ENCODE results near the gene CCDC7. TPM values are rescaled to one million over a fixed set of nuclear protein-coding genes. Genes with fewer than 3 reads are reported as not detected.
"Not testable (repeated sequence)": the region's sequence is repeated elsewhere in the genome, so short reads cannot be mapped to it uniquely, and the experiment has no call there.

The CCDC7 gene
- total RNA-seq, 1 donor from 2014 or later, result 24.7 TPM

DNA sequence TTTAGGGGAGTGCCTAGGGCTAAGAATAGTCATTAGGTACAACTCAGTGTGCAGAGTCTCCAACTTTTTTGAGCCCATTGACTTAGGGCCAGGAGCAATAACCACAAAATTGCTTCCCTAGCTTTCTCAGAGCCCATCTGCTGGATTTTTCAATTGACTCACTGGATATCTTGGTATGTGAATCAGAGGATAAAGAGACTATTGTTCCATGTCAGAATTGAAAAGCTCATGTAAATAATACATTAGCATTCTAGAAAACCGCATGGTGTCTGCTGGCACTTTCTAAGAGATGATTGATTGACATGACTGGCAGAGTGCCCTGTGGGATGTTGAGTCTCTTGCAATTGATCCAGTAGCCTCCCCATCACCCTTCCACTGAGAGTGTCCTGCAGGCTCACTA, 246.2 kb downstream of the CCDC7 start:
- Histone ChIP-seq H3K9me3 (replicated peaks) (peaks cover 9% of the 10 kb centered on the region), H3K4me3 (no peak overlapping the region), H3K27me3 (ENCODE audit: low read depth) (no peaks in the 10 kb centered on the region), H3K36me3 (peaks cover 14% of the 10 kb centered on the region), H3K27ac (replicated peaks) (no peak overlapping the region), H3K4me1 (no peaks in the 10 kb centered on the region)
- intact Hi-C loops (cut with micrococcal nuclease), result no loop called here
- DNase-seq, result no peak
- TF ChIP-seq, protein P1, sequence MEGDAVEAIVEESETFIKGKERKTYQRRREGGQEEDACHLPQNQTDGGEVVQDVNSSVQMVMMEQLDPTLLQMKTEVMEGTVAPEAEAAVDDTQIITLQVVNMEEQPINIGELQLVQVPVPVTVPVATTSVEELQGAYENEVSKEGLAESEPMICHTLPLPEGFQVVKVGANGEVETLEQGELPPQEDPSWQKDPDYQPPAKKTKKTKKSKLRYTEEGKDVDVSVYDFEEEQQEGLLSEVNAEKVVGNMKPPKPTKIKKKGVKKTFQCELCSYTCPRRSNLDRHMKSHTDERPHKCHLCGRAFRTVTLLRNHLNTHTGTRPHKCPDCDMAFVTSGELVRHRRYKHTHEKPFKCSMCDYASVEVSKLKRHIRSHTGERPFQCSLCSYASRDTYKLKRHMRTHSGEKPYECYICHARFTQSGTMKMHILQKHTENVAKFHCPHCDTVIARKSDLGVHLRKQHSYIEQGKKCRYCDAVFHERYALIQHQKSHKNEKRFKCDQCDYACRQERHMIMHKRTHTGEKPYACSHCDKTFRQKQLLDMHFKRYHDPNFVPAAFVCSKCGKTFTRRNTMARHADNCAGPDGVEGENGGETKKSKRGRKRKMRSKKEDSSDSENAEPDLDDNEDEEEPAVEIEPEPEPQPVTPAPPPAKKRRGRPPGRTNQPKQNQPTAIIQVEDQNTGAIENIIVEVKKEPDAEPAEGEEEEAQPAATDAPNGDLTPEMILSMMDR (IDR thresholded peaks at IDR 0.05; ENCODE audit: borderline replicate concordance), result no peak

- peaks cover 18% of the 10 kb centered on the region for H3K36me3 ChIP-seq
- H3K4me3 ChIP-seq, result no peak overlapping the region
- no peaks in the 10 kb centered on the region for H3K27me3 ChIP-seq (ENCODE audit: low read depth)
- TF ChIP-seq, protein P1 (IDR thresholded peaks at IDR 0.05; ENCODE audit: borderline replicate concordance), result no peak
- DNase-seq, result no peak
- no peak overlapping the region for H3K27ac ChIP-seq (replicated peaks)
- intact Hi-C loops (cut with micrococcal nuclease), result no loop called here
- no peaks in the 10 kb centered on the region for H3K4me1 ChIP-seq
- peaks cover 20% of the 10 kb centered on the region for H3K9me3 ChIP-seq (replicated peaks)
These were observed 247.6 kb downstream of the CCDC7 start for GRCh38 chr10:32693441-32693979.

DNA sequence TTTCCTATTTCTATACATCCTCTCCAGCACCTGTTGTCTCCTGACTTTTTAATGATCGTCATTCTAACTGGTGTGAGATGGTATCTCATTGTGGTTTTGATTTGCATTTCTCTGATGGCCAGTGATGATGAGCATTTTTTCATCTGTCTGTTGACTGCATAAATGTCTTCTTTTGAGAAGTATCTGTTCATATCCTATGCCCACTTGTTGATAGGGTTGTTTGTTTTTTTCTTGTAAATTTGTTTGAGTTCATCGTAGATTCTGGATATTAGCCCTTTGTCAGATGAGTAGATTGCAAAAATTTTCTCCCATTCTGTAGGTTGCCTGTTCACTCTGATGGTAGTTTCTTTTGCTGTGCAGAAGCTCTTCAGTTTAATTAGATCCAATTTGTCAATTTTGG, 253.7 kb downstream of the CCDC7 start:
- Histone ChIP-seq H3K36me3 (peaks cover 30% of the 10 kb centered on the region), H3K9me3 (replicated peaks) (peaks cover 53% of the 10 kb centered on the region)
- H3K4me3 ChIP-seq; intact Hi-C loops (cut with micrococcal nuclease); H3K27me3 ChIP-seq (ENCODE audit: low read depth); DNase-seq; H3K4me1 ChIP-seq; H3K27ac ChIP-seq (replicated peaks): not testable (repeated sequence)

- no peak overlapping the region for H3K27ac ChIP-seq (replicated peaks)
- H3K4me1 ChIP-seq, result no peaks in the 10 kb centered on the region
- TF ChIP-seq, protein P1 (IDR thresholded peaks at IDR 0.05; ENCODE audit: borderline replicate concordance), result no peak
- DNase-seq, result no peak
- intact Hi-C loops (cut with micrococcal nuclease), result no loop called here
- H3K36me3 ChIP-seq, result no peaks in the 10 kb centered on the region
- no peaks in the 10 kb centered on the region for H3K27me3 ChIP-seq (ENCODE audit: low read depth)
- H3K9me3 ChIP-seq (replicated peaks), result peaks cover 79% of the 10 kb centered on the region
- no peak overlapping the region for H3K4me3 ChIP-seq
These were observed 267.6 kb downstream of the CCDC7 start for GRCh38 chr10:32713560-32713959.

DNA sequence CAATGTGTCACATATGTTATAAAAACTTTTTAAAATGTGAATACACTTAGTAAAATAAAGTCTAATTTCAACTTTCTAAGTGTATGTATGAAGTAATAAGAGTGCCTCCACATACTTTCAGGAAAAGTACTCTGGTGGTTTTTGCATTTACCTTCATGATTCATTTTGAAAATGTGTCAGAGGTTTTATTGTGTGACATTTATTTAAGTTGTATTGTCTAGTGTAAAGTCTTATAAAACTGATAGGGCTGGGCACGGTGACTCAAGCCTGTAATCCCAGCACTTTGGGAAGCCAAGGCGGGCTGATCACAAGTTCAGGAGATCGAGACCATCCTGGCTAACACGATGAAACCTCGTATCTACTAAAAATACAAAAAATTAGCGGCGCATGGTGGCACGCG, 285.6 kb downstream of the CCDC7 start:
- DNase-seq, result no peak
- Histone ChIP-seq H3K36me3 (no peaks in the 10 kb centered on the region), H3K4me1 (no peaks in the 10 kb centered on the region), H3K27ac (replicated peaks) (no peak overlapping the region), H3K27me3 (ENCODE audit: low read depth) (no peaks in the 10 kb centered on the region), H3K9me3 (replicated peaks) (peaks cover 5% of the 10 kb centered on the region), H3K4me3 (no peak overlapping the region)
- TF ChIP-seq, protein P1 (IDR thresholded peaks at IDR 0.05; ENCODE audit: borderline replicate concordance), result no peak
- intact Hi-C loops (cut with micrococcal nuclease), result no loop called here

DNA sequence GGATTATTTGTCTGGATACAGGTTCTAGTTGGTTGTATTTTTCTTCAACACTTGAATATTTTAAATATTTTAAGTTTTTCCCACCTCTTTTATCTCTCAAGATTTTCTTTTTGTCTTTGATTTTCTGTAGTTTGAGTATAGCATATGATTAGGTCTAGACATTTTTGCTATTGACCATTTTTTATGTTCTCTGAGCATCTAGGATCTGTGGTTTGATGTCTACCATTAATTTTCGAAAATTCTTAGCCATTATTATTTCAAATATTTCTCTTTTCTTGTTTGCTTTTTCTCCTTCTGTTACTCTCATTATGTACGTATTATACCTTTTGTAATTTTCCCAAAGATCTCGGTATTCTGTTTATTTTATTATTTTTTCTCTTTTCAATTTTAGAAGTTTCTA, 293.0 kb downstream of the CCDC7 start:
- H3K4me1 ChIP-seq, result no peaks in the 10 kb centered on the region
- no peaks in the 10 kb centered on the region for H3K27me3 ChIP-seq (ENCODE audit: low read depth)
- TF ChIP-seq, protein P1 (IDR thresholded peaks at IDR 0.05; ENCODE audit: borderline replicate concordance), result no peak
- no peak overlapping the region for H3K27ac ChIP-seq (replicated peaks)
- H3K9me3 ChIP-seq (replicated peaks), result peaks cover 27% of the 10 kb centered on the region
- intact Hi-C loops (cut with micrococcal nuclease), result no loop called here
- H3K36me3 ChIP-seq, result peaks cover 8% of the 10 kb centered on the region
- DNase-seq, result no peak
- H3K4me3 ChIP-seq, result no peak overlapping the region
